K562 (cell line): Measurements from ENCODE around the gene TCF12. TPM values are rescaled to one million over a fixed set of nuclear protein-coding genes. Genes with fewer than 3 reads are reported as not detected.

ENCODE experiments used
- ATAC-seq: fragments of 200-7000 bp; cut with Tn5 transposase; 3 replicates; pipeline ENCODE4 v1.9.1; 2020; ENCODE audit warnings: moderate library complexity
- BruUV-seq: library from RNA; stranded (reverse); fragments of 400-500 nt; replicated peaks from 2 replicates; lab custom pipeline; 2021; lab: Mats Ljungman, UMichigan
- CTCF ChIA-PET: fragments of 300-600 bp; formaldehyde crosslinking; extraction: SDS; loops from one replicate; lab custom pipeline; 2021; ENCODE audit warnings: low intra/inter-chr PET ratio; lab: Yijun Ruan, JAX
- POLR2A ChIA-PET: fragments of 300-600, 350-650 bp; sonication (Branson Sonifier 250); formaldehyde crosslinking; extraction: SDS; loops from one replicate; lab custom pipeline; 2021; ENCODE audit warnings: antibody characterized with exemption, inconsistent platforms; lab: Yijun Ruan, JAX
- DNase-seq, 4 experiments: peaks; one replicate each; pipeline versions ENCODE4 v3.0.0 to v3.0.0-alpha.2; 2011 to 2018; ENCODE audit warnings: low spot score in 3 of 4, mixed read lengths in 3 of 4; ENCODE audit errors: extremely low read depth in 1 of 4
- FAIRE-seq: peaks from 2 replicates; lab custom pipeline; 2011; peaks lifted over from hg19 to GRCh38; lab: Jason Lieb, UNC
- H2AFZ ChIP-seq: 2 replicates; pipeline ENCODE4 v1.6.0; 2011; ENCODE audit warnings: low read depth, low read length, control low read depth, inconsistent platforms
- H3K27ac ChIP-seq: fragments of 200-600 bp; 3 replicates; pipeline ENCODE4 v1.8.0; 2011; ENCODE audit warnings: low read depth, mild to moderate bottlenecking, control low read depth, inconsistent platforms, low read length, moderate library complexity, mixed read lengths; ENCODE audit errors: extremely low read depth
- H3K27me3 ChIP-seq, 2 experiments: fragments of 300-600 bp in 1 of 2; 2 replicates in 1 of 2; 3 replicates in 1 of 2; pipeline versions ENCODE4 v1.6.0 to v1.8.0; 2011; ENCODE audit warnings: inconsistent platforms in 2 of 2, low read length in 2 of 2, mild to moderate bottlenecking in 1 of 2, mixed read lengths in 1 of 2, moderate library complexity in 1 of 2; ENCODE audit not compliant: control insufficient read depth in 2 of 2, insufficient read depth in 2 of 2
- H3K36me3 ChIP-seq: fragments of 300-600 bp; 3 replicates; pipeline ENCODE4 v1.8.0; 2011; ENCODE audit warnings: mild to moderate bottlenecking, low read length, inconsistent platforms; ENCODE audit not compliant: control insufficient read depth, insufficient read depth
- H3K4me1 ChIP-seq, 2 experiments: fragments of 200-600 bp in 1 of 2; replicated peaks in 1 of 2; 2 replicates in 1 of 2; 3 replicates in 1 of 2; pipeline versions ENCODE4 v1.5.1 to v1.8.0; 2011; ENCODE audit warnings: inconsistent platforms in 2 of 2, low read length in 2 of 2, mild to moderate bottlenecking in 1 of 2, mixed read lengths in 1 of 2, moderate library complexity in 1 of 2; ENCODE audit not compliant: control insufficient read depth in 2 of 2, insufficient read depth in 2 of 2
- H3K4me2 ChIP-seq: 2 replicates; pipeline ENCODE4 v1.6.1; 2011; ENCODE audit warnings: low read length, control low read depth, inconsistent platforms, mixed read lengths; ENCODE audit not compliant: insufficient read depth
- H3K4me3 ChIP-seq: fragments of 200-600 bp; sonication (generic), shearing (Covaris generic); 2 replicates; pipeline ENCODE4 v1.5.1; 2016; ENCODE audit warnings: control low read depth, inconsistent platforms
- H3K79me2 ChIP-seq: fragments of 200-600 bp; 3 replicates; pipeline ENCODE4 v1.8.0; 2011; ENCODE audit warnings: low read length, inconsistent platforms; ENCODE audit not compliant: control insufficient read depth, insufficient read depth
- H3K9ac ChIP-seq, 2 experiments: 2 replicates each; pipeline versions ENCODE4 v1.6.0 to v1.6.1; 2011; ENCODE audit warnings: low read depth in 2 of 2, low read length in 2 of 2, control low read depth in 1 of 2, inconsistent platforms in 1 of 2, mild to moderate bottlenecking in 1 of 2, mixed read lengths in 1 of 2; ENCODE audit not compliant: insufficient read depth in 1 of 2
- H3K9me1 ChIP-seq: one replicate; pipeline ENCODE4 v1.6.0; 2011; ENCODE audit warnings: inconsistent platforms, mild to moderate bottlenecking, low read length, moderate library complexity; ENCODE audit not compliant: control insufficient read depth, insufficient read depth
- H3K9me3 ChIP-seq: replicated peaks from 2 replicates; pipeline ENCODE4 v1.5.1; 2011; ENCODE audit warnings: low read depth, low read length, inconsistent platforms; ENCODE audit not compliant: control insufficient read depth, insufficient read depth
- H4K20me1 ChIP-seq: replicated peaks from 2 replicates; pipeline ENCODE4 v1.6.1; 2011; ENCODE audit warnings: low read length, inconsistent platforms, mixed read lengths; ENCODE audit not compliant: control insufficient read depth, insufficient read depth
- AFF4 ChIP-seq: sonication (generic); formaldehyde crosslinking; IDR thresholded peaks from 2 replicates; pipeline ENCODE4 v1.8.0; 2023; ENCODE audit warnings: mild to moderate bottlenecking, missing genetic modification reagents
- CBFA2T2 ChIP-seq: fragments of 450-650 bp; conservative IDR thresholded peaks from 2 replicates; pipeline ENCODE4 v1.6.1; 2017; ENCODE audit warnings: mild to moderate bottlenecking
- CBFA2T3 ChIP-seq: fragments of 450-650 bp; IDR thresholded peaks from 2 replicates; pipeline ENCODE4 v1.6.1; 2017
- CREB1 ChIP-seq, 2 experiments: sonication (generic) in 1 of 2; formaldehyde crosslinking in 1 of 2; IDR thresholded peaks; 2 replicates each; pipeline versions ENCODE4 v1.6.1 to v1.8.0; 2012 to 2022; ENCODE audit warnings: inconsistent platforms in 1 of 2, mild to moderate bottlenecking in 1 of 2, missing genetic modification reagents in 1 of 2, moderate library complexity in 1 of 2
- DACH1 ChIP-seq: fragments of 450-650 bp; IDR thresholded peaks from 2 replicates; pipeline ENCODE4 v1.6.1; 2018; ENCODE audit not compliant: partially characterized antibody
- FOXM1 ChIP-seq, 2 experiments: fragments of 450-650 bp in 1 of 2; sonication (generic) in 1 of 2; formaldehyde crosslinking in 1 of 2; IDR thresholded peaks; 2 replicates each; pipeline versions ENCODE4 v1.6.1 to v1.9.0; 2017 to 2022; ENCODE audit warnings: low read depth in 2 of 2, mild to moderate bottlenecking in 2 of 2, missing genetic modification reagents in 1 of 2, moderate library complexity in 1 of 2
- KDM2B ChIP-seq: fragments of 250-450 bp; sonication (Bioruptor Pico); IDR thresholded peaks from 2 replicates; pipeline ENCODE4 v1.8.0; 2021; ENCODE audit warnings: mild to moderate bottlenecking, moderate library complexity
- NBN ChIP-seq: fragments of 450-650 bp; IDR thresholded peaks from 2 replicates; pipeline ENCODE4 v1.6.1; 2016; ENCODE audit warnings: low read depth, mild to moderate bottlenecking
- ZNF324 ChIP-seq: fragments of 250-450 bp; sonication (Bioruptor Pico); IDR thresholded peaks from 2 replicates; pipeline ENCODE4 v1.4.0; 2020; ENCODE audit warnings: mild to moderate bottlenecking
- ZNF395 ChIP-seq: fragments of 200-800 bp; sonication (Bioruptor generic); IDR thresholded peaks from 2 replicates; pipeline ENCODE4 v1.6.1; 2017; ENCODE audit warnings: missing genetic modification characterization, missing compliant biosample characterization
- whole genome bisulfite sequencing: fragments of 100-300 bp; shearing (Covaris generic); methylation state at CpG from one replicate; pipeline ENCODE4 v1.1.6; 2016; ENCODE audit warnings: low coverage, mixed read lengths; ENCODE audit not compliant: insufficient coverage; ENCODE audit errors: missing lambda C conversion rate; 5-methylcytosine and 5-hydroxymethylcytosine counted together
- in situ Hi-C: fragments of 300-500 bp; cut with MboI; formaldehyde crosslinking; loops from 4 replicates; pipeline ENCODE4 v1.15.0; 2018; ENCODE audit warnings: inconsistent platforms, mixed read lengths
- intact Hi-C: fragments of 100-400 bp; cut with micrococcal nuclease; formaldehyde crosslinking; loops from 2 replicates; pipeline ENCODE4 v1.14.2; 2022
- polyA plus RNA-seq, 8 experiments: library from polyadenylated mRNA; depleted of rRNA in 4 of 8; stranded (reverse) in 5 of 8; unstranded in 3 of 8; fragments of >200 nt; fragmentation: Nextera tagmentation in 2 of 8; fragmentation: Illumina TruSeq in 1 of 8; extraction: Ambion mirVana in 2 of 8; extraction: Trizol in 1 of 8; gene quantifications; 2 replicates each; pipeline versions ENCODE4 v1.2.1 to v1.2.3, GENCODE V29; 2011 to 2014; ENCODE audit warnings: inconsistent platforms in 1 of 8, missing spikeins in 1 of 8
- total RNA-seq, 7 experiments: library from RNA; depleted of rRNA in 6 of 7; stranded (reverse); fragments of >200 nt in 6 of 7; fragmentation: Illumina TruSeq in 2 of 7; extraction: Trizol in 2 of 7; gene quantifications; 2 replicates each; pipeline versions ENCODE4 v1.2.1 to v1.2.3, GENCODE V29; 2011 to 2021; ENCODE audit warnings: low replicate concordance in 1 of 7
- TF ChIP-seq, protein P1 (sequence below): sonication (generic); IDR thresholded peaks from 2 replicates; pipeline ENCODE4 v1.6.1; 2016

Gene TCF12
- total and polyA plus RNA-seq, 9 of the 15 experiments (the other 6 are each of a cell fraction or from before 2014, with no cell fraction given) = 10.5 to 132 (median 52.9) TPM

GRCh38 chr15:57085267-57085666, 166.8 kb downstream of the TCF12 start:
- peak; percentile 47; the same call in 1 of the 3 replicates for ATAC-seq
- ChIA-PET CTCF (no interaction called here), POLR2A (interaction anchor here (0.9 to 1.0 kb wide), 2 partner anchors 9 to 10 kb away, joined by 3 to 4 read pairs; no protein-coding TSS in a partner anchor)
- Histone ChIP-seq H2AFZ (no peak overlapping the region), H3K27ac (no peak overlapping the region), H3K9me3 (no peaks in the 10 kb centered on the region), H3K4me1 (peaks cover 4 to 16% of the 10 kb centered on the region in 2 experiments; a peak in 4 of 5 replicates), H3K4me2 (no peak overlapping the region), H3K9me1 (no peaks in the 10 kb centered on the region), H3K4me3 (no peak overlapping the region), H3K9ac (no peak overlapping the region), H3K79me2 (peaks cover 32% of the 10 kb centered on the region), H4K20me1 (no peaks in the 10 kb centered on the region), H3K36me3 (no peaks in the 10 kb centered on the region; the same call in 2 of the 3 replicates), H3K27me3 (no peaks in the 10 kb centered on the region)
- in situ Hi-C loops = no loop called here
- intact Hi-C loops = no loop called here
- no peak for TF ChIP-seq ZNF395 (CRISPR knock-in tag)
- TF ChIP-seq DACH1 = peak; percentile 49
- TF ChIP-seq, protein P1, sequence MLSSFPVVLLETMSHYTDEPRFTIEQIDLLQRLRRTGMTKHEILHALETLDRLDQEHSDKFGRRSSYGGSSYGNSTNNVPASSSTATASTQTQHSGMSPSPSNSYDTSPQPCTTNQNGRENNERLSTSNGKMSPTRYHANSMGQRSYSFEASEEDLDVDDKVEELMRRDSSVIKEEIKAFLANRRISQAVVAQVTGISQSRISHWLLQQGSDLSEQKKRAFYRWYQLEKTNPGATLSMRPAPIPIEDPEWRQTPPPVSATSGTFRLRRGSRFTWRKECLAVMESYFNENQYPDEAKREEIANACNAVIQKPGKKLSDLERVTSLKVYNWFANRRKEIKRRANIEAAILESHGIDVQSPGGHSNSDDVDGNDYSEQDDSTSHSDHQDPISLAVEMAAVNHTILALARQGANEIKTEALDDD = peak; percentile 97
- TF ChIP-seq FOXM1 (IDR thresholded peaks at IDR 0.05; ENCODE audit: low read depth) = no peak
- no peak for TF ChIP-seq FOXM1 (CRISPR knock-in tag; IDR thresholded peaks at IDR 0.05; ENCODE audit: low read depth)
- peak; percentile 51; the same call in 1 of the 2 replicates for TF ChIP-seq CBFA2T3
- 0 out of 2 replicates have a peak, but pooled peaks have one; percentile 12 for TF ChIP-seq CBFA2T2
- no peak for TF ChIP-seq AFF4 (CRISPR knock-in tag)
- no peak for TF ChIP-seq ZNF324 (CRISPR knock-in tag)
- no peak for TF ChIP-seq CREB1 (IDR thresholded peaks at IDR 0.05)
- no peak for TF ChIP-seq CREB1 (CRISPR knock-in tag; IDR thresholded peaks at IDR 0.05)
- TF ChIP-seq KDM2B (CRISPR knock-in tag) = no peak
- TF ChIP-seq NBN = no peak
- WGBS = 11% methylated on average over 4 of the region's 4 CpGs
- peak; percentile 83 for FAIRE-seq
- peak in 2 of 4 experiments; percentile 10 to 19 for DNase-seq
- BruUV-seq = no TSS peak
